SK-N-SH treated with all-trans-retinoic acid at 6 μM for 48 hours (cell line): ENCODE measurements around the gene XYLT2.

Experiments
- ATAC-seq: fragments of 200-7000 bp; cut with Tn5 transposase; 3 replicates; pipeline ENCODE4 v1.9.1; 2020; ENCODE audit warnings: mild to moderate bottlenecking, moderate library complexity
- ARNTL ChIP-seq: fragments of 450-650 bp; formaldehyde crosslinking; IDR thresholded peaks from 2 replicates; pipeline ENCODE4 v1.5.0; 2020; ENCODE audit warnings: low read depth, mild to moderate bottlenecking, moderate library complexity, borderline replicate concordance
- BACH2 ChIP-seq: fragments of 250-450 bp; sonication (Bioruptor Pico); IDR thresholded peaks from 2 replicates; pipeline ENCODE4 v1.9.0; 2021; ENCODE audit warnings: mild to moderate bottlenecking, borderline replicate concordance
- CSDC2 ChIP-seq: fragments of 250-450 bp; sonication (Bioruptor Pico); IDR thresholded peaks from 2 replicates; pipeline ENCODE4 v1.5.0; 2020; ENCODE audit warnings: mild to moderate bottlenecking, moderate library complexity
- ESRRG ChIP-seq: fragments of 250-450 bp; sonication (Bioruptor Pico); IDR thresholded peaks from 2 replicates; pipeline ENCODE4 v1.6.1; 2021; ENCODE audit warnings: mild to moderate bottlenecking
- GLIS3 ChIP-seq: fragments of 250-450 bp; sonication (Bioruptor Pico); IDR thresholded peaks from 2 replicates; pipeline ENCODE4 v1.5.0; 2020; ENCODE audit warnings: mild to moderate bottlenecking, moderate library complexity
- OSR1 ChIP-seq: fragments of 250-450 bp; sonication (Bioruptor Pico); IDR thresholded peaks from 2 replicates; pipeline ENCODE4 v1.8.0; 2022; ENCODE audit warnings: moderate library complexity, mild to moderate bottlenecking, inconsistent platforms
- PPARA ChIP-seq: fragments of 250-450 bp; sonication (Bioruptor Pico); IDR thresholded peaks from 2 replicates; pipeline ENCODE4 v1.5.0; 2020; ENCODE audit warnings: mild to moderate bottlenecking, borderline replicate concordance
- RARB ChIP-seq: fragments of 250-450 bp; sonication (Bioruptor Pico); IDR thresholded peaks from 2 replicates; pipeline ENCODE4 v1.8.0; 2021; ENCODE audit warnings: mild to moderate bottlenecking, moderate library complexity
- SNAI2 ChIP-seq: fragments of 250-450 bp; sonication (Bioruptor Pico); IDR thresholded peaks from 2 replicates; pipeline ENCODE4 v1.5.0; 2020; ENCODE audit warnings: mild to moderate bottlenecking, moderate library complexity
- TCF4 ChIP-seq: fragments of 250-450 bp; sonication (Bioruptor Pico); IDR thresholded peaks from 2 replicates; pipeline ENCODE4 v1.8.0; 2021; ENCODE audit warnings: mild to moderate bottlenecking, moderate library complexity, borderline replicate concordance
- TOX ChIP-seq: fragments of 250-450 bp; sonication (Bioruptor Pico); IDR thresholded peaks from 2 replicates; pipeline ENCODE4 v1.8.0; 2021; ENCODE audit warnings: mild to moderate bottlenecking, moderate library complexity, borderline replicate concordance
- ZC3H10 ChIP-seq: fragments of 250-450 bp; sonication (Bioruptor Pico); IDR thresholded peaks from 2 replicates; pipeline ENCODE4 v1.5.1; 2021; ENCODE audit warnings: mild to moderate bottlenecking, moderate library complexity
- ZFP3 ChIP-seq: fragments of 250-450 bp; sonication (Bioruptor Pico); IDR thresholded peaks from 2 replicates; pipeline ENCODE4 v1.5.0; 2020; ENCODE audit warnings: mild to moderate bottlenecking, moderate library complexity
- ZFP30 ChIP-seq: fragments of 450-650 bp; formaldehyde crosslinking; IDR thresholded peaks from 2 replicates; pipeline ENCODE4 v1.5.0; 2022; ENCODE audit warnings: mild to moderate bottlenecking, moderate library complexity
- ZNF565 ChIP-seq: fragments of 450-650 bp; formaldehyde crosslinking; conservative IDR thresholded peaks from 2 replicates; pipeline ENCODE4 v1.5.0; 2020; ENCODE audit warnings: low read depth, mild to moderate bottlenecking, moderate library complexity
- ZNF70 ChIP-seq: fragments of 450-650 bp; formaldehyde crosslinking; IDR thresholded peaks from 2 replicates; pipeline ENCODE4 v1.5.0; 2020; ENCODE audit warnings: mild to moderate bottlenecking, moderate library complexity
- ZNF8 ChIP-seq: fragments of 450-650 bp; formaldehyde crosslinking; IDR thresholded peaks from 2 replicates; pipeline ENCODE4 v1.5.0; 2020; ENCODE audit warnings: mild to moderate bottlenecking, moderate library complexity
- TF ChIP-seq, protein P1 (sequence below): fragments of 250-450 bp; sonication (Bioruptor Pico); IDR thresholded peaks from 2 replicates; pipeline ENCODE4 v1.5.1; 2020; ENCODE audit warnings: low read depth, mild to moderate bottlenecking, moderate library complexity
- TF ChIP-seq, protein P2 (sequence below): fragments of 250-450 bp; sonication (Bioruptor Pico); IDR thresholded peaks from 2 replicates; pipeline ENCODE4 v1.5.1; 2021; ENCODE audit warnings: mild to moderate bottlenecking, moderate library complexity
- TF ChIP-seq, protein P3 (sequence below): fragments of 250-450 bp; sonication (Bioruptor Pico); IDR thresholded peaks from 2 replicates; pipeline ENCODE4 v1.8.0; 2021; ENCODE audit warnings: low read depth, mild to moderate bottlenecking, moderate library complexity, borderline replicate concordance
- TF ChIP-seq, protein P4 (sequence below): fragments of 250-450 bp; sonication (Bioruptor Pico); IDR thresholded peaks from 2 replicates; pipeline ENCODE4 v1.5.0; 2020; ENCODE audit warnings: mild to moderate bottlenecking, moderate library complexity

The XYLT2 gene

DNA sequence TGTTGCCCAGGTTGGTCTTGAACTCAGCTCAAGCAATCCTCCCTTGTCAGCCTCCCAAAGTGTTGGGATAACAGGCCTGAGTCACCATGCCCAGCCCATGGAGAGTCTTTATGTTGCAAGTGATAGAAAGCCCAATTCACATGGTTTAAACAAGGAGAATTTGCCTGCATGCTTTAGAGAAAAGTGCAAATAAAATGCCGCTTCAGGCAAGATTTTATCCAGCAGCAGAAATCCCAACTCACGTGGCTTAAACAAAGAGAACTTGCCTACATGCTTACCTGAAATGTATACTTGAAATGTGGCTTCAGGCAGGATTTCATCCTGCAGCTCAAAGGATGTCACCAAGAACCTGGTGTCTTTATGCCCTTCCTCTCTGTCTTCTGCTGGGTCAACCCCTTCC, 28.8 kb upstream of the XYLT2 start:
- TF ChIP-seq CSDC2 (no peak), TOX (CRISPR knock-in tag) (no peak), ZC3H10 (CRISPR knock-in tag) (no peak), ZFP3 (CRISPR knock-in tag) (no peak), RARB (CRISPR knock-in tag) (no peak), ZNF565 (CRISPR knock-in tag) (no peak), BACH2 (CRISPR knock-in tag) (no peak)
- TF ChIP-seq, protein P1, sequence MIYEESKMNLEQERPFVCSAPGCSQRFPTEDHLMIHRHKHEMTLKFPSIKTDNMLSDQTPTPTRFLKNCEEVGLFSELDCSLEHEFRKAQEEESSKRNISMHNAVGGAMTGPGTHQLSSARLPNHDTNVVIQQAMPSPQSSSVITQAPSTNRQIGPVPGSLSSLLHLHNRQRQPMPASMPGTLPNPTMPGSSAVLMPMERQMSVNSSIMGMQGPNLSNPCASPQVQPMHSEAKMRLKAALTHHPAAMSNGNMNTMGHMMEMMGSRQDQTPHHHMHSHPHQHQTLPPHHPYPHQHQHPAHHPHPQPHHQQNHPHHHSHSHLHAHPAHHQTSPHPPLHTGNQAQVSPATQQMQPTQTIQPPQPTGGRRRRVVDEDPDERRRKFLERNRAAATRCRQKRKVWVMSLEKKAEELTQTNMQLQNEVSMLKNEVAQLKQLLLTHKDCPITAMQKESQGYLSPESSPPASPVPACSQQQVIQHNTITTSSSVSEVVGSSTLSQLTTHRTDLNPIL (CRISPR knock-in tag): no peak
- TF ChIP-seq, protein P2, sequence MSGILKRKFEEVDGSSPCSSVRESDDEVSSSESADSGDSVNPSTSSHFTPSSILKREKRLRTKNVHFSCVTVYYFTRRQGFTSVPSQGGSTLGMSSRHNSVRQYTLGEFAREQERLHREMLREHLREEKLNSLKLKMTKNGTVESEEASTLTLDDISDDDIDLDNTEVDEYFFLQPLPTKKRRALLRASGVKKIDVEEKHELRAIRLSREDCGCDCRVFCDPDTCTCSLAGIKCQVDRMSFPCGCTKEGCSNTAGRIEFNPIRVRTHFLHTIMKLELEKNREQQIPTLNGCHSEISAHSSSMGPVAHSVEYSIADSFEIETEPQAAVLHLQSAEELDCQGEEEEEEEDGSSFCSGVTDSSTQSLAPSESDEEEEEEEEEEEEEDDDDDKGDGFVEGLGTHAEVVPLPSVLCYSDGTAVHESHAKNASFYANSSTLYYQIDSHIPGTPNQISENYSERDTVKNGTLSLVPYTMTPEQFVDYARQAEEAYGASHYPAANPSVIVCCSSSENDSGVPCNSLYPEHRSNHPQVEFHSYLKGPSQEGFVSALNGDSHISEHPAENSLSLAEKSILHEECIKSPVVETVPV: no peak
- TF ChIP-seq, protein P3, sequence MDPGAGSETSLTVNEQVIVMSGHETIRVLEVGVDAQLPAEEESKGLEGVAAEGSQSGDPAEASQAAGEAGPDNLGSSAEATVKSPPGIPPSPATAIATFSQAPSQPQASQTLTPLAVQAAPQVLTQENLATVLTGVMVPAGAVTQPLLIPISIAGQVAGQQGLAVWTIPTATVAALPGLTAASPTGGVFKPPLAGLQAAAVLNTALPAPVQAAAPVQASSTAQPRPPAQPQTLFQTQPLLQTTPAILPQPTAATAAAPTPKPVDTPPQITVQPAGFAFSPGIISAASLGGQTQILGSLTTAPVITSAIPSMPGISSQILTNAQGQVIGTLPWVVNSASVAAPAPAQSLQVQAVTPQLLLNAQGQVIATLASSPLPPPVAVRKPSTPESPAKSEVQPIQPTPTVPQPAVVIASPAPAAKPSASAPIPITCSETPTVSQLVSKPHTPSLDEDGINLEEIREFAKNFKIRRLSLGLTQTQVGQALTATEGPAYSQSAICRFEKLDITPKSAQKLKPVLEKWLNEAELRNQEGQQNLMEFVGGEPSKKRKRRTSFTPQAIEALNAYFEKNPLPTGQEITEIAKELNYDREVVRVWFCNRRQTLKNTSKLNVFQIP (CRISPR knock-in tag): no peak
- ATAC-seq: no peak

DNA sequence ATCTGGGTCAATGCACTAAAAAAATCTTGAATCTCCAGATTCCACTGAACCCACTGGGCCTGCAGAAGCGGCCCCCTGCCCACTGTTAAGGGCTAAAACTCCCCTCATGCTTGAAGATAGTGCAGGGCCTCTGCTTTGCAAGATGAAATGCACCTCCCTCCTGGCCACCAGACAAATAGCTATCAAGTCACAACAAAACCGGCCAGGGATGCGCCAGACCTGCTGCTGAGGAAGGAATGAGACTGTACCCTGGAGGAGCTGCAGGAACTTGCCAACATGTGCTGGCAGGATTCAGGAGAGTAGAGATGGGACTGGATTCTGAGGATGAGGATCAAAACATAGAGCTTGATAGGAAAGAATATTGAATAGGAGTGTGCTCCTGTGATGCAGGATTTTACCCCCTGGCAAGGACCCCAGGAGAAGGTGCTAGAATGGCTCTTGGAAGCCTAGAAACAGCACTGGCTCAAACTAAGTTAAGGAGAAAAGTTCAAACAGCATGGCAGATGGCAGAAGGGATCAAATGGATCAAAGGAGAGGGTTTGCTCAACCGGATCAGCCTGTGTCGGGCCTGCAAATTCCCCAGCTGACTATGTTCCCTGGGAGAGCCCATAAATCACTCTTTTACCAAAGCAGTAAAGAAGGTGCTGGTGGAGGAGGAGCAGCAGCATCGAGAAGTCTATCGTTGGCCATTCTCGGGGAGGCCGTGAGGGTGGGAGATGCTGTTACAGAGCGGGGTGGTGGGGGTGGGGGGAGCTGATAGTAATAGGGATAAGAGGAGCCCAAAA, 27.2 kb upstream of the XYLT2 start:
- TF ChIP-seq ZNF565 (CRISPR knock-in tag): no peak
- TF ChIP-seq, protein P1 (CRISPR knock-in tag): no peak
- TF ChIP-seq, protein P4, sequence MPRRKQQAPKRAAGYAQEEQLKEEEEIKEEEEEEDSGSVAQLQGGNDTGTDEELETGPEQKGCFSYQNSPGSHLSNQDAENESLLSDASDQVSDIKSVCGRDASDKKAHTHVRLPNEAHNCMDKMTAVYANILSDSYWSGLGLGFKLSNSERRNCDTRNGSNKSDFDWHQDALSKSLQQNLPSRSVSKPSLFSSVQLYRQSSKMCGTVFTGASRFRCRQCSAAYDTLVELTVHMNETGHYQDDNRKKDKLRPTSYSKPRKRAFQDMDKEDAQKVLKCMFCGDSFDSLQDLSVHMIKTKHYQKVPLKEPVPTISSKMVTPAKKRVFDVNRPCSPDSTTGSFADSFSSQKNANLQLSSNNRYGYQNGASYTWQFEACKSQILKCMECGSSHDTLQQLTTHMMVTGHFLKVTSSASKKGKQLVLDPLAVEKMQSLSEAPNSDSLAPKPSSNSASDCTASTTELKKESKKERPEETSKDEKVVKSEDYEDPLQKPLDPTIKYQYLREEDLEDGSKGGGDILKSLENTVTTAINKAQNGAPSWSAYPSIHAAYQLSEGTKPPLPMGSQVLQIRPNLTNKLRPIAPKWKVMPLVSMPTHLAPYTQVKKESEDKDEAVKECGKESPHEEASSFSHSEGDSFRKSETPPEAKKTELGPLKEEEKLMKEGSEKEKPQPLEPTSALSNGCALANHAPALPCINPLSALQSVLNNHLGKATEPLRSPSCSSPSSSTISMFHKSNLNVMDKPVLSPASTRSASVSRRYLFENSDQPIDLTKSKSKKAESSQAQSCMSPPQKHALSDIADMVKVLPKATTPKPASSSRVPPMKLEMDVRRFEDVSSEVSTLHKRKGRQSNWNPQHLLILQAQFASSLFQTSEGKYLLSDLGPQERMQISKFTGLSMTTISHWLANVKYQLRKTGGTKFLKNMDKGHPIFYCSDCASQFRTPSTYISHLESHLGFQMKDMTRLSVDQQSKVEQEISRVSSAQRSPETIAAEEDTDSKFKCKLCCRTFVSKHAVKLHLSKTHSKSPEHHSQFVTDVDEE (CRISPR knock-in tag): no peak
- no peak for TF ChIP-seq TCF4
- no peak for TF ChIP-seq ESRRG (CRISPR knock-in tag)
- no peak for TF ChIP-seq ZFP30
- TF ChIP-seq ZC3H10 (CRISPR knock-in tag): no peak
- TF ChIP-seq OSR1 (CRISPR knock-in tag): no peak
- no peak for TF ChIP-seq ZNF8 (CRISPR knock-in tag)
- TF ChIP-seq, protein P3 (CRISPR knock-in tag): no peak
- no peak for TF ChIP-seq SNAI2 (CRISPR knock-in tag)
- TF ChIP-seq ZNF70 (CRISPR knock-in tag): no peak
- TF ChIP-seq PPARA: no peak
- no peak for TF ChIP-seq ARNTL (CRISPR knock-in tag)
- TF ChIP-seq GLIS3 (CRISPR knock-in tag): no peak
- TF ChIP-seq CSDC2: no peak

More for the DNA sequence above, 27.2 kb upstream of the XYLT2 start:
- ATAC-seq: no peak; the same call in 2 of the 3 replicates
